GM20000 (cell line): Measurements from ENCODE around the gene MRAS.

Experiments
- DNase-seq: peaks from one replicate; pipeline ENCODE4 v3.0.0; 2012; ENCODE audit warnings: low spot score
- TF ChIP-seq, protein P1 (sequence below): IDR thresholded peaks from 2 replicates; pipeline ENCODE4 v1.5.1; 2012; ENCODE audit warnings: mild to moderate bottlenecking, control low read depth; ENCODE audit errors: extremely low read depth, missing control alignments

Gene MRAS

DNA sequence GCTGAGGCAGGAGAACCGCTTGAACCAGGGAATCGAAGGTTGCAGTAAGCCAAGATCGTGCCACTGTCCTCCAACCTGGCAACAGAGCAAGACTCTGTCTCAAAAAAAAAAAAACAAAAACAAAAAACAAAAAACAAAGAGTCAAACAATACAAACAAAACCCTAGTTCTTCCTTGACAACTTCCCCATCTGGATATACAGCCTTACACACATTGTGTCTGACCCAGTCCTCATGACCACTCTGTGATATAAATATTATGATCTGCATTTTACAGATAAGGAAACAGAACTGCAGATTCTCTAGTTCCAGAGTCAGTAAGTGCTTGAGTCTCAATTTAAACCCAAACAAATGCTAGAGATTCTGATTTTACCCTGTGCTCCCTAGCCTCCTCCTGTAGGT lies 81.3 kb downstream of the MRAS start:
- DNase-seq = no peak
- TF ChIP-seq, protein P1, sequence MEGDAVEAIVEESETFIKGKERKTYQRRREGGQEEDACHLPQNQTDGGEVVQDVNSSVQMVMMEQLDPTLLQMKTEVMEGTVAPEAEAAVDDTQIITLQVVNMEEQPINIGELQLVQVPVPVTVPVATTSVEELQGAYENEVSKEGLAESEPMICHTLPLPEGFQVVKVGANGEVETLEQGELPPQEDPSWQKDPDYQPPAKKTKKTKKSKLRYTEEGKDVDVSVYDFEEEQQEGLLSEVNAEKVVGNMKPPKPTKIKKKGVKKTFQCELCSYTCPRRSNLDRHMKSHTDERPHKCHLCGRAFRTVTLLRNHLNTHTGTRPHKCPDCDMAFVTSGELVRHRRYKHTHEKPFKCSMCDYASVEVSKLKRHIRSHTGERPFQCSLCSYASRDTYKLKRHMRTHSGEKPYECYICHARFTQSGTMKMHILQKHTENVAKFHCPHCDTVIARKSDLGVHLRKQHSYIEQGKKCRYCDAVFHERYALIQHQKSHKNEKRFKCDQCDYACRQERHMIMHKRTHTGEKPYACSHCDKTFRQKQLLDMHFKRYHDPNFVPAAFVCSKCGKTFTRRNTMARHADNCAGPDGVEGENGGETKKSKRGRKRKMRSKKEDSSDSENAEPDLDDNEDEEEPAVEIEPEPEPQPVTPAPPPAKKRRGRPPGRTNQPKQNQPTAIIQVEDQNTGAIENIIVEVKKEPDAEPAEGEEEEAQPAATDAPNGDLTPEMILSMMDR = no peak

GRCh38 chr3:138432576-138433240 lies 84.3 kb downstream of the MRAS start:
- no peak for DNase-seq
- TF ChIP-seq, protein P1 = no peak

- DNase-seq = no peak
- TF ChIP-seq, protein P1 = no peak
Measured at GRCh38 chr3:138433892-138434275, 85.5 kb downstream of the MRAS start.

GRCh38 chr3:138434276-138434874 lies 86.0 kb downstream of the MRAS start, which contains the start of gene ESYT3:
Gene ESYT3, plus strand, starts transcription at chr3:138434616. Its CDS starts 183 bp downstream, at chr3:138434799.
- TF ChIP-seq, protein P1 = no peak
- DNase-seq = peak; percentile 60

DNA sequence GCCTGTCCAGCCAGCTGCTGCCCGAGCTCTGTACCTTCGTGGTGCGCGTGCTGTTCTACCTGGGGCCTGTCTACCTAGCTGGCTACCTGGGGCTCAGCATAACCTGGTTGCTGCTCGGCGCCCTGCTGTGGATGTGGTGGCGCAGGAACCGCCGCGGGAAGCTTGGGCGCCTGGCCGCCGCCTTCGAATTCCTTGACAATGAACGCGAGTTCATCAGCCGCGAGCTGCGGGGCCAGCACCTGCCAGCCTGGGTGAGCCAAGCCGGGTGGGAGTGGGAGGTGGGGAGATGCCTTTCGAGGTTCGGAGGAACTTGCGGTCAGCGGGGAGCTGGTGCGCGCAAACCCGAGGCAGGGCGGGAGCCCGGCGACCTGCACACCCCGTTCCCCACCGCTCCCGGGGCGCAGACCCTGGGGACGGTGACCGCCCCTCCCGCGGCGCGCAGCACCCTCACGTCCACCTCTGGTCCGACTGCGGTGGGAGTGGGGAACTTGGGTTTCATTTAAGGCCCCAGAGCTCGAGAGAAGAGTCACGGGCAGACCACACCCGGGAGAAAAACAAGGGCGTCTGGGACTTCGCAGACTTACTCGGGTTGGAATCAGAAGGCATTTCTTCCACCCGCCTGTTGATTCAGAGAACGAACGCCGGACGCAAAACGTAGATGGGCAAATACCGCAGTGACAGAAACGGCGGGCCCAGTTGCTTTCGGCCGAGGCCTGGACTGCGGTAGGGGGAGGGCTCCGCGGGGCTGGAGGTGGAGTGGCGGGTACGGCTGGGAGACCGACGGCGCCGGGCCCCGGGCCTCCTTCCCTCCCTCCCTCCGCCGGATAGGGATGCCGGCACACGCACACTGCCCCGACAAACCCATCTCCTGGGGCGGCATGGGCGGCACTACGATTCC lies 86.7 kb downstream of the MRAS start:
- DNase-seq = no peak
- TF ChIP-seq, protein P1 = no peak

- TF ChIP-seq, protein P1 = no peak
- DNase-seq = no peak
Measured at GRCh38 chr3:138435840-138436239, 87.5 kb downstream of the MRAS start.

GRCh38 chr3:138437281-138437680 lies 88.9 kb downstream of the MRAS start:
- DNase-seq = no peak
- TF ChIP-seq, protein P1 = no peak
